VCaP (cell line): ENCODE measurements around the gene CACNB3.

Experiments
- H3K27ac ChIP-seq: fragments of 450-650 bp; 2 replicates; pipeline ENCODE4 v1.5.1; 2017
- CTCF ChIP-seq: fragments of 450-650 bp; conservative IDR thresholded peaks from 2 replicates; pipeline ENCODE4 v1.5.1; 2017; ENCODE audit warnings: mild to moderate bottlenecking, moderate library complexity

CACNB3 gene

GRCh38 chr12:48782457-48783395 is 35.6 kb upstream of the CACNB3 start:
- no peak for TF ChIP-seq CTCF
- peak overlapping the region; percentile 65; the same call in 1 of the 2 replicates for H3K27ac ChIP-seq

GRCh38 chr12:48783432-48783831 is 34.9 kb upstream of the CACNB3 start:
- H3K27ac ChIP-seq = no peak overlapping the region
- no peak for TF ChIP-seq CTCF

DNA sequence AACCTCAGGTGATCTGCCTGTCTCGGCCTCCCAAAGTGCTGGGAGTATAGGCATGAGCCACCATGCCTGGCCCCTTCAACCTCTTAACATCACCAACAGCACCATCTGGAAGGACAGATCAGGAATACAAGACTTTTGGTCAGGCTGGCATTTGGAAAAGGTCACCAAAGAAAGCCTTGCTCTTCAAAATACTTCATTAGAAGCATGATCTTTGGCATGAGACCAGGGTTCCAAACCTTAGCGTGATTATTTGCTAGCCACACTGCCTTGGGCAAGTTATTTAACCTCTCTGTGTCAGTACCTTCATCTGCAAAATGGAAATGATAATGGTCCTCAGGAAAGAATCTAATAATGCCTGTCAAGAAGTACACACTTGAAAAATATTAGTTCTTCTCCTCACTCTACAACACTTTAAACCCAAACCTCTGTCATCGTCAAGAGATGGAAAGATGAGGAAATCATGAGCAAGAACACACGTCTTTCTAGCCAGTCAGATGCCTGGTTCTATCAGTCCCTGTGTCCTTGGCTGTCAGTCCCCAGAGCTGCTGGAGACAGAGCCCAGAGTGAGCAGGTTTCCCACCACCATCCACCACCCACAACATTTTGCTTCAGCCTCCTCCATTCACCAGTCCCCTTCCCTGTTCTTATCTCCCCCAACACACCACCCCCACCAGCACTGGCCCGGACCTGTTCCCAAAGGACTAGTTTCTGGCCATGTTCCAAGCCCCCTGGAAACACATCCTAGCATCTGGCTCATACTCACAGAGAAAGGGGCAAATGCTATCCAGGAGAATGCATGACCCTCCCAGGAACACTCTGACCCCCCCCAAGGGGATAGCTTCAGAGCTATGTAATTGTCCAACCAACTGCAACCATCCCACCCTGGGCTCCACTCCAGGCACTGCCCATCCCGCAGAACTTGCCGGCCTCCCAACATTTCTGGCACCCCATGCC is 31.4 kb upstream of the CACNB3 start:
- TF ChIP-seq CTCF = no peak
- H3K27ac ChIP-seq = peak overlapping the region; percentile 98

DNA sequence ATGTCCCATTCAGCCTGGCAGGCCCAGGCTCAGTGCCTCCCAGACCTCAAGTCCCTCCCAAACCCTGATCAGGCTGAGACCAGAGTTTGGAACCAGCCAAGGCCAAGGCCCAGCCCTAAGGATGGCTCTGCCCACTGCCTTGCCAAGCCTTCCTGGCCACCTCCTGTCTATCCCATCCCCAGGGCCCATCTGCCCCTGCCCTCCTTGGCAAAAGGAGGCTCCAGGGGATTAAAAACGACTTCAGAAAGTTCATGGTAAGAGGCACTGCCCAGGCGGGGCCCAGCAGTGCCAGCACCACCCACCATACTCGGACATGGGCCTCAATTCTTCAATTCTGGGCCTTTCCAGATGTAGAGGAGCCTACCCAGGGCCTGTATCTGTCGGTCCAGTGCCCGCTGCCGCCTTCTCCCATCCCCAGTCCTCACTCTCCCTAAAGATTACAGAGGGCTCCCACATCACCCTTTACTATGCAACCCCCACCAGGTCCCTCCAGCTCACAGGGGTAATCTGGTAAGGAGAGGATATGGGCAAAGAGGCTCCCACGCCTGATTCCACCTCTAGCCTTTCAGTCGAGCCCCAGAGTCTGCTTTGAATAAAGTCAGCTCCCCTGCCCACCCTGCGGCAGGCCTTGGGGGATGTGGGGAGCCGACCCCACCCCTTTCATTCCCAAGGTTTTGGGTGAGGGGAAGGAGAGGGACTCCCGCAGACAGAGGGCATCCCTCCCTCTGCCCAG is 30.3 kb upstream of the CACNB3 start:
- no peak for TF ChIP-seq CTCF
- peak overlapping the region; percentile 98 for H3K27ac ChIP-seq

DNA sequence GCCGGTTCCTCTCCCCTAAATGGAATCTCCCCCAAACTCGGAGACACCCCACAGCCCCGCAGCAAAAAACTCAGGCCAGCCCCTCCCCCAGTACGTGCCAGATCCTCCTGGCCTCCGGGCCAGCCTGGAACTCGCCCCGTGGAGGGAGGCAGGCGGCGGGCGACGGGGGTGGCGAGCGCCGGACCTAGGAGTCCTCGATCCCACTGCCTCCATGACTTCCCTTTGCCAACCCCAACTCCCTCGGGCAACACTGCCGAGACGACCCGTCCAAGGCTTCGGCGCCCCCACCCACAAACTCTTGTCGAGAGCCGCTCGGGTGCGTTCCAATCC is 29.8 kb upstream of the CACNB3 start:
- no peak for TF ChIP-seq CTCF
- peak overlapping the region; percentile 98 for H3K27ac ChIP-seq

DNA sequence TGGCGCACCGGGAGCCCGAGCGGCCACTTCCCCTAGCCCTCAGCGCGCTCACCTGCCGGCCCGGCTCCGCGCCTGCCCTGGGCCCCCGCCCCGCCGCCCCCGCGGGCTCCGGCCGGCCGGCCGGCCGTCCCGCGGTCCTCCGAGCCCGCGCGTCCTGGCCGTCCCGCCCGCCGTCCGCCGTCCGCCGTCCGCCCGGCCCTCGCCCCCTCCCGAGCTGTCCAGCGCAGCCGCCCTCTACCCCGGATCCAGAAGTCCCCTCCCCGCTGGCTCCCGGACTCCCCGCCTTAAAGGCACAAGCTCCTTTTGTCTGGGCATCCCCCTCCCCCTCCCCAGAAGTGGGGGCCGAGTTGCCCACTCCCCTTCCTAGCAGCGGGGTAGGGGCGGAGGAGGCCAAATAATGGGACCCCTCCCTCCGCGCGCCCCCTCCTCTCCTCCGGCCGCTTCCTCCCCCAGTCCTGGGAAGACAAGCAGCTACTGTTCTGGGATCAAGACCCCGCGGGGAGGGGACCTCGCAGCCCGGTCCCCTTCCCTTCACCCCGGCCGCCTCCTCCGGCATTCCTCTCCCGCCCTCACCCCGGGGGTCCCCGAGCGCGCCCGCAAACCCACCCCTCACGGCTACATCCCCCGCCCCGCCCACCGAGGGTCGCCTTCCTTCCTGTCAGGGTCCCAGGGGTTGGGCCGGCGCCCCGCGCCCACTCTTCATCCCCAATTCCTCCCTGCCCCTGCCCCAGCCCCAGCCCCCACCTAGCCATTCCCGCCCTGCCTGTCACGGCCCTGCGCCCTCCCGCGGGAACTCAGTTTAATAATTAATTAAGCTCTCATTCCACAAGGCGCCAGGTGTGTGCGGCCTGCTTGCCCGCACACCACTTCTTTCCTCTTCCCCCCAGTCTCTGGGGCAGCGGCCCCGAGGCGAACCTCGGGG is 29.2 kb upstream of the CACNB3 start, which contains the start of gene ADCY6:
Gene ADCY6 (minus strand): TSS at position 236 of the 922 bp plus-strand sequence. CDS start 5,655 bp downstream, outside the sequence.
- peak within 1 kb of the TSS; percentile 98 for H3K27ac ChIP-seq
- TF ChIP-seq CTCF = no peak
